Measurements from ENCODE around the gene C1orf210. TPM values are rescaled to one million over a fixed set of nuclear protein-coding genes. Genes with fewer than 3 reads are reported as not detected.

Gene C1orf210
- total and polyA plus RNA-seq, 2 experiments from 2014 or later: not detected

DNA sequence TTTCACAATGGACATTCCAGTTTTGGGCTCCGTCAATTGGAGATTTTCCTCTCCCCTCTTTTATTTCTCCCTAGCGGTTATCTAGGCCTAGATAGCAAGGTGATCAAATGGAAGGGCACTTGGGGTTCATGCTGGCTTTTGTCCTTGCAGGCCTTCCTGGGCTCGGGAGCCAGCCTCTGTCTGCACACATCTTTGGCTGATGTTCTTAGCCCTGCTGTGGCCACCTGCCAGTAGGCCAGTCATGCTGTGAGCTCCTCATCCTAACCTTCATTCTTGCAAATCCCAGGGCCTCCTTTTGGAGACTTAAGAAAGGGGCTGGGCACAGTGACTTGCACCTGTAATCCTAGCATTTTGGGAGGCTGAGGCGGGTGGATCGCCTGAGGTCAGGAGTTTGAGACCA is 28.9 kb upstream of the C1orf210 start:
- no peaks in the 10 kb centered on the region for H3K9me3 ChIP-seq (ENCODE audit: low read depth)
- H3K36me3 ChIP-seq (ENCODE audit: low read depth): no peaks in the 10 kb centered on the region
- in situ Hi-C loops (cut with MboI): no loop called here
- H3K79me2 ChIP-seq (ENCODE audit: insufficient read depth): no peaks in the 10 kb centered on the region
- no peak overlapping the region for H3K4me2 ChIP-seq (ENCODE audit: unreplicated experiment)
- no peak overlapping the region for H2AFZ ChIP-seq
- no peak for TF ChIP-seq EZH2 (IDR thresholded peaks at IDR 0.05; ENCODE audit: insufficient read depth, poor library complexity, severe bottlenecking)
- no peak for TF ChIP-seq EZH2phosphoT487 (IDR thresholded peaks at IDR 0.05; ENCODE audit: insufficient read depth, low read depth)
- H3K4me3 ChIP-seq: no peak overlapping the region
- WGBS, 2 experiments (ENCODE audit: low coverage in 1 of 2, low lambda C conversion rate in 2 of 2, missing lambda C conversion rate in 2 of 2): 84 to 93% methylated on average over 5 of the region's 5 CpGs
- H4K20me1 ChIP-seq (ENCODE audit: insufficient read depth): no peaks in the 10 kb centered on the region
- H3K9ac ChIP-seq: no peak overlapping the region
- DNase-seq: peak; percentile 33
- H3F3A ChIP-seq (ENCODE audit: insufficient read depth): no peaks in the 10 kb centered on the region
- H3K27me3 ChIP-seq (replicated peaks; ENCODE audit: insufficient read depth): no peaks in the 10 kb centered on the region; the same call in 1 of the 2 replicates
- no peaks in the 10 kb centered on the region for H3K9me2 ChIP-seq (ENCODE audit: insufficient read depth)
- H3K4me1 ChIP-seq (ENCODE audit: insufficient read depth): no peaks in the 10 kb centered on the region
- H3K27ac ChIP-seq: no peak overlapping the region

DNA sequence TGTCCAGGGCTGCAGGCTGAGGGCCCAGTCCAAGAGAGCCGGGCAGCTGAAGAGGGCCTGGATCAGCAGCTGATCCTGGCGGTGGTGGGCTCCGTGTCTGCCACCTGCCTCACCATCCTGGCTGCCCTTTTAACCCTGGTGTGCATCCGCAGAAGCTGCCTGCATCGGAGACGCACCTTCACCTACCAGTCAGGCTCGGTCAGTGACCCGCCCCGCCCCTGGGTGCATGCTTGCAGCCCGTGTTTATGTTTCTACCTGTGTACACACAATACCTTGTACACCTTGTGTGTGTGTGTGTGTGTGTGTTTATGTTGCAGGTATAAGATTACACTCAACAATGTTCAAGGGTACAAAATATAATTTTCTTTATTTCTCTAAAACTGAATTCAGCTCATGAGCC is 28.4 kb upstream of the C1orf210 start:
- Histone ChIP-seq H3K36me3 (ENCODE audit: low read depth) (no peaks in the 10 kb centered on the region), H4K20me1 (ENCODE audit: insufficient read depth) (no peaks in the 10 kb centered on the region), H3K4me2 (ENCODE audit: unreplicated experiment) (no peak overlapping the region), H3K4me3 (no peak overlapping the region), H3K4me1 (ENCODE audit: insufficient read depth) (no peaks in the 10 kb centered on the region), H3F3A (ENCODE audit: insufficient read depth) (no peaks in the 10 kb centered on the region), H3K9me2 (ENCODE audit: insufficient read depth) (no peaks in the 10 kb centered on the region), H3K27ac (no peak overlapping the region), H3K9me3 (ENCODE audit: low read depth) (no peaks in the 10 kb centered on the region), H3K9ac (no peak overlapping the region), H2AFZ (no peak overlapping the region), H3K79me2 (ENCODE audit: insufficient read depth) (no peaks in the 10 kb centered on the region), H3K27me3 (replicated peaks; ENCODE audit: insufficient read depth) (no peaks in the 10 kb centered on the region; the same call in 1 of the 2 replicates)
- 88 to 90% methylated on average over 10 of the region's 10 CpGs for WGBS, 2 experiments (ENCODE audit: low coverage in 1 of 2, low lambda C conversion rate in 2 of 2, missing lambda C conversion rate in 2 of 2)
- no peak for DNase-seq
- in situ Hi-C loops (cut with MboI): no loop called here
- TF ChIP-seq EZH2 (IDR thresholded peaks at IDR 0.05; ENCODE audit: insufficient read depth, poor library complexity, severe bottlenecking) (no peak), EZH2phosphoT487 (IDR thresholded peaks at IDR 0.05; ENCODE audit: insufficient read depth, low read depth) (no peak)

DNA sequence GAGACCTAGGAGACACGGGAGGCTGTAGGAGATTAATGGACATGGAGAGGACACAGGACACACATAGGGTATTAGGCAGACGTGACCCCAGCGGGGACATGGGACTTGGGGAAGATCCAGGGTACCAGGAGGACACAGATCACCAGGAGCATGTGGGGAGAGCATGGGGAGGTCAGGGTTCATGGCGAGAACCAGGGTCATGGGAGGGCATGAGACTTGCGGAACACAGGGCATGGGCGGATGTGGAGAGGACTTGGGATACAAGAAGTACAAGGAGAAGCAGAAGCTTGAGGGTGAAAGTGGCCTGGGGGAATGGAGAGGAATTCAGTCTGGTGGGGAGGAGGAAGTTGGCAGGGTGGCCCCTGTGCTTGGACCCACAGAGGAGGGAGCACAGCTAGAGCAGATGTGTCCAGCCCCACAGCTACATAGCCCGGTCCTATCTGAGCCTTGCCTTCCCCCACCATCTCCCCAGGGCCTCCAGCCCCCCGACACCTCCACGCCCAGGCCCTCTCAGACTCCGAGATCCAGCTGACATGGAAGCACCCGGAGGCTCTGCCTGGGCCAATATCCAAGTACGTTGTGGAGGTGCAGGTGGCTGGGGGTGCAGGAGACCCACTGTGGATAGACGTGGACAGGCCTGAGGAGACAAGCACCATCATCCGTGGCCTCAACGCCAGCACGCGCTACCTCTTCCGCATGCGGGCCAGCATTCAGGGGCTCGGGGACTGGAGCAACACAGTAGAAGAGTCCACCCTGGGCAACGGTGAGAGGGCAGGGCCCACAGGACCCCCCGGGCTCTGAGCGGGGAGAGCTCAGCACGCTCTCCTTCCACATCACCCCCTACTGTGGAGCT is 27.5 kb upstream of the C1orf210 start:
- DNase-seq: no peak
- in situ Hi-C loops (cut with MboI): no loop called here
- Histone ChIP-seq H3K36me3 (ENCODE audit: low read depth) (no peaks in the 10 kb centered on the region), H3K27me3 (replicated peaks; ENCODE audit: insufficient read depth) (no peaks in the 10 kb centered on the region; the same call in none of the 2 replicates), H3K4me2 (ENCODE audit: unreplicated experiment) (no peak overlapping the region), H3F3A (ENCODE audit: insufficient read depth) (no peaks in the 10 kb centered on the region), H3K79me2 (ENCODE audit: insufficient read depth) (no peaks in the 10 kb centered on the region), H2AFZ (no peak overlapping the region), H3K9me3 (ENCODE audit: low read depth) (no peaks in the 10 kb centered on the region), H4K20me1 (ENCODE audit: insufficient read depth) (no peaks in the 10 kb centered on the region), H3K4me3 (no peak overlapping the region), H3K9me2 (ENCODE audit: insufficient read depth) (no peaks in the 10 kb centered on the region), H3K4me1 (ENCODE audit: insufficient read depth) (no peaks in the 10 kb centered on the region), H3K9ac (no peak overlapping the region), H3K27ac (no peak overlapping the region)
- WGBS, 2 experiments (ENCODE audit: low coverage in 1 of 2, low lambda C conversion rate in 2 of 2, missing lambda C conversion rate in 2 of 2): 85 to 88% methylated on average over 22 to 24 of the region's 24 CpGs
- TF ChIP-seq EZH2phosphoT487 (IDR thresholded peaks at IDR 0.05; ENCODE audit: insufficient read depth, low read depth) (no peak), EZH2 (IDR thresholded peaks at IDR 0.05; ENCODE audit: insufficient read depth, poor library complexity, severe bottlenecking) (no peak)

DNA sequence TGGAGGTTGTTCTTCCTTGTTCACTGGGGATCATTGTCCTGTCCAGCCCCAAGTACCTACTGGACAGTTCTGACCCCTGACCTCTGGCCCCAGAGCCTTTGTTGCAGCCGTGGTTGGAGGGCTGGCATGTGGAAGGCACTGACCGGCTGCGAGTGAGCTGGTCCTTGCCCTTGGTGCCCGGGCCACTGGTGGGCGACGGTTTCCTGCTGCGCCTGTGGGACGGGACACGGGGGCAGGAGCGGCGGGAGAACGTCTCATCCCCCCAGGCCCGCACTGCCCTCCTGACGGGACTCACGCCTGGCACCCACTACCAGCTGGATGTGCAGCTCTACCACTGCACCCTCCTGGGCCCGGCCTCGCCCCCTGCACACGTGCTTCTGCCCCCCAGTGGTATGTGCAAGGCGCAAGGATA is 26.8 kb upstream of the C1orf210 start:
- no peaks in the 10 kb centered on the region for H3K36me3 ChIP-seq (ENCODE audit: low read depth)
- TF ChIP-seq EZH2 (IDR thresholded peaks at IDR 0.05; ENCODE audit: insufficient read depth, poor library complexity, severe bottlenecking) (no peak), EZH2phosphoT487 (IDR thresholded peaks at IDR 0.05; ENCODE audit: insufficient read depth, low read depth) (no peak)
- no peaks in the 10 kb centered on the region for H3K9me2 ChIP-seq (ENCODE audit: insufficient read depth)
- no peak overlapping the region for H3K4me3 ChIP-seq
- no peak overlapping the region for H3K27ac ChIP-seq
- H3F3A ChIP-seq (ENCODE audit: insufficient read depth): no peaks in the 10 kb centered on the region
- H3K4me1 ChIP-seq (ENCODE audit: insufficient read depth): no peaks in the 10 kb centered on the region
- H2AFZ ChIP-seq: no peak overlapping the region
- no peak overlapping the region for H3K9ac ChIP-seq
- H4K20me1 ChIP-seq (ENCODE audit: insufficient read depth): no peaks in the 10 kb centered on the region
- DNase-seq: no peak
- H3K9me3 ChIP-seq (ENCODE audit: low read depth): no peaks in the 10 kb centered on the region
- no peaks in the 10 kb centered on the region for H3K79me2 ChIP-seq (ENCODE audit: insufficient read depth)
- H3K27me3 ChIP-seq (replicated peaks; ENCODE audit: insufficient read depth): no peaks in the 10 kb centered on the region; the same call in none of the 2 replicates
- H3K4me2 ChIP-seq (ENCODE audit: unreplicated experiment): no peak overlapping the region
- in situ Hi-C loops (cut with MboI): no loop called here
- WGBS, 2 experiments (ENCODE audit: low coverage in 1 of 2, low lambda C conversion rate in 2 of 2, missing lambda C conversion rate in 2 of 2): 85% methylated on average over 18 to 19 of the region's 19 CpGs
